K562 (cell line): ENCODE data around the gene NR1D2. TPM values are rescaled to one million over a fixed set of nuclear protein-coding genes. Genes with fewer than 3 reads are reported as not detected.
A peak's percentile ranks its signal among the peaks of the same experiment; 100 is the strongest.

Experiments
- ATAC-seq: fragments of 200-7000 bp; cut with Tn5 transposase; 3 replicates; pipeline ENCODE4 v1.9.1; 2020; ENCODE audit warnings: moderate library complexity
- BruUV-seq: library from RNA; stranded (reverse); fragments of 400-500 nt; replicated peaks from 2 replicates; lab custom pipeline; 2021; lab: Mats Ljungman, UMichigan
- CTCF ChIA-PET: fragments of 300-600 bp; formaldehyde crosslinking; extraction: SDS; loops from one replicate; lab custom pipeline; 2021; ENCODE audit warnings: low intra/inter-chr PET ratio; lab: Yijun Ruan, JAX
- POLR2A ChIA-PET: fragments of 300-600, 350-650 bp; sonication (Branson Sonifier 250); formaldehyde crosslinking; extraction: SDS; loops from one replicate; lab custom pipeline; 2021; ENCODE audit warnings: antibody characterized with exemption, inconsistent platforms; lab: Yijun Ruan, JAX
- DNase-seq, 4 experiments: peaks; one replicate each; pipeline versions ENCODE4 v3.0.0 to v3.0.0-alpha.2; 2011 to 2018; ENCODE audit warnings: low spot score in 3 of 4, mixed read lengths in 3 of 4; ENCODE audit errors: extremely low read depth in 1 of 4
- FAIRE-seq: peaks from 2 replicates; lab custom pipeline; 2011; peaks lifted over from hg19 to GRCh38; lab: Jason Lieb, UNC
- H2AFZ ChIP-seq: 2 replicates; pipeline ENCODE4 v1.6.0; 2011; ENCODE audit warnings: low read depth, low read length, control low read depth, inconsistent platforms
- H3K27ac ChIP-seq: fragments of 200-600 bp; 3 replicates; pipeline ENCODE4 v1.8.0; 2011; ENCODE audit warnings: low read depth, mild to moderate bottlenecking, control low read depth, inconsistent platforms, low read length, moderate library complexity, mixed read lengths; ENCODE audit errors: extremely low read depth
- H3K27me3 ChIP-seq, 2 experiments: fragments of 300-600 bp in 1 of 2; 2 replicates in 1 of 2; 3 replicates in 1 of 2; pipeline versions ENCODE4 v1.6.0 to v1.8.0; 2011; ENCODE audit warnings: inconsistent platforms in 2 of 2, low read length in 2 of 2, mild to moderate bottlenecking in 1 of 2, mixed read lengths in 1 of 2, moderate library complexity in 1 of 2; ENCODE audit not compliant: control insufficient read depth in 2 of 2, insufficient read depth in 2 of 2
- H3K36me3 ChIP-seq: fragments of 300-600 bp; 3 replicates; pipeline ENCODE4 v1.8.0; 2011; ENCODE audit warnings: mild to moderate bottlenecking, low read length, inconsistent platforms; ENCODE audit not compliant: control insufficient read depth, insufficient read depth
- H3K4me1 ChIP-seq, 2 experiments: fragments of 200-600 bp in 1 of 2; replicated peaks in 1 of 2; 2 replicates in 1 of 2; 3 replicates in 1 of 2; pipeline versions ENCODE4 v1.5.1 to v1.8.0; 2011; ENCODE audit warnings: inconsistent platforms in 2 of 2, low read length in 2 of 2, mild to moderate bottlenecking in 1 of 2, mixed read lengths in 1 of 2, moderate library complexity in 1 of 2; ENCODE audit not compliant: control insufficient read depth in 2 of 2, insufficient read depth in 2 of 2
- H3K4me2 ChIP-seq: 2 replicates; pipeline ENCODE4 v1.6.1; 2011; ENCODE audit warnings: low read length, control low read depth, inconsistent platforms, mixed read lengths; ENCODE audit not compliant: insufficient read depth
- H3K4me3 ChIP-seq: fragments of 200-600 bp; sonication (generic), shearing (Covaris generic); 2 replicates; pipeline ENCODE4 v1.5.1; 2016; ENCODE audit warnings: control low read depth, inconsistent platforms
- H3K79me2 ChIP-seq: fragments of 200-600 bp; 3 replicates; pipeline ENCODE4 v1.8.0; 2011; ENCODE audit warnings: low read length, inconsistent platforms; ENCODE audit not compliant: control insufficient read depth, insufficient read depth
- H3K9ac ChIP-seq, 2 experiments: 2 replicates each; pipeline versions ENCODE4 v1.6.0 to v1.6.1; 2011; ENCODE audit warnings: low read depth in 2 of 2, low read length in 2 of 2, control low read depth in 1 of 2, inconsistent platforms in 1 of 2, mild to moderate bottlenecking in 1 of 2, mixed read lengths in 1 of 2; ENCODE audit not compliant: insufficient read depth in 1 of 2
- H3K9me1 ChIP-seq: one replicate; pipeline ENCODE4 v1.6.0; 2011; ENCODE audit warnings: inconsistent platforms, mild to moderate bottlenecking, low read length, moderate library complexity; ENCODE audit not compliant: control insufficient read depth, insufficient read depth
- H3K9me3 ChIP-seq: replicated peaks from 2 replicates; pipeline ENCODE4 v1.5.1; 2011; ENCODE audit warnings: low read depth, low read length, inconsistent platforms; ENCODE audit not compliant: control insufficient read depth, insufficient read depth
- H4K20me1 ChIP-seq: replicated peaks from 2 replicates; pipeline ENCODE4 v1.6.1; 2011; ENCODE audit warnings: low read length, inconsistent platforms, mixed read lengths; ENCODE audit not compliant: control insufficient read depth, insufficient read depth
- CGGBP1 ChIP-seq: fragments of 250-450 bp; sonication (Bioruptor Pico); IDR thresholded peaks from 2 replicates; pipeline ENCODE4 v1.9.0; 2021; ENCODE audit warnings: mild to moderate bottlenecking
- DIDO1 ChIP-seq: fragments of 450-650 bp; IDR thresholded peaks from 2 replicates; pipeline ENCODE4 v1.6.1; 2016; ENCODE audit warnings: low read depth, missing biosample characterization, missing genetic modification characterization
- ILF3 ChIP-seq: fragments of 450-650 bp; IDR thresholded peaks from 2 replicates; pipeline ENCODE4 v1.6.1; 2018; ENCODE audit warnings: antibody characterized with exemption, mild to moderate bottlenecking, moderate library complexity, borderline replicate concordance
- NKRF ChIP-seq: fragments of 450-650 bp; IDR thresholded peaks from 2 replicates; pipeline ENCODE4 v1.6.1; 2016; ENCODE audit warnings: borderline replicate concordance
- PHF21A ChIP-seq: fragments of 450-650 bp; IDR thresholded peaks from 2 replicates; pipeline ENCODE4 v1.6.1; 2017; ENCODE audit warnings: low read depth, borderline replicate concordance
- POLR2A ChIP-seq: fragments of 450-650 bp; conservative IDR thresholded peaks from 2 replicates; pipeline ENCODE4 v1.6.1; 2016
- SMARCA5 ChIP-seq: fragments of 450-650 bp; IDR thresholded peaks from 2 replicates; pipeline ENCODE4 v1.6.1; 2016
- ZNF24 ChIP-seq: fragments of 450-650 bp; IDR thresholded peaks from 2 replicates; pipeline ENCODE4 v1.6.1; 2016
- ZNF445 ChIP-seq: fragments of 250-450 bp; sonication (Bioruptor Pico); IDR thresholded peaks from 2 replicates; pipeline ENCODE4 v1.4.0; 2020; ENCODE audit warnings: low read depth, mild to moderate bottlenecking, moderate library complexity
- WGBS: fragments of 100-300 bp; shearing (Covaris generic); methylation state at CpG from one replicate; pipeline ENCODE4 v1.1.6; 2016; ENCODE audit warnings: low coverage, mixed read lengths; ENCODE audit not compliant: insufficient coverage; ENCODE audit errors: missing lambda C conversion rate; 5-methylcytosine and 5-hydroxymethylcytosine counted together
- in situ Hi-C: fragments of 300-500 bp; cut with MboI; formaldehyde crosslinking; loops from 4 replicates; pipeline ENCODE4 v1.15.0; 2018; ENCODE audit warnings: inconsistent platforms, mixed read lengths
- intact Hi-C: fragments of 100-400 bp; cut with micrococcal nuclease; formaldehyde crosslinking; loops from 2 replicates; pipeline ENCODE4 v1.14.2; 2022
- polyA plus RNA-seq, 8 experiments: library from polyadenylated mRNA; depleted of rRNA in 4 of 8; stranded (reverse) in 5 of 8; unstranded in 3 of 8; fragments of >200 nt; fragmentation: Nextera tagmentation in 2 of 8; fragmentation: Illumina TruSeq in 1 of 8; extraction: Ambion mirVana in 2 of 8; extraction: Trizol in 1 of 8; gene quantifications; 2 replicates each; pipeline versions ENCODE4 v1.2.1 to v1.2.3, GENCODE V29; 2011 to 2014; ENCODE audit warnings: inconsistent platforms in 1 of 8, missing spikeins in 1 of 8
- total RNA-seq, 7 experiments: library from RNA; depleted of rRNA in 6 of 7; stranded (reverse); fragments of >200 nt in 6 of 7; fragmentation: Illumina TruSeq in 2 of 7; extraction: Trizol in 2 of 7; gene quantifications; 2 replicates each; pipeline versions ENCODE4 v1.2.1 to v1.2.3, GENCODE V29; 2011 to 2021; ENCODE audit warnings: low replicate concordance in 1 of 7
- TF ChIP-seq, protein P1 (sequence below): fragments of 250-450 bp; sonication (Bioruptor Pico); IDR thresholded peaks from 2 replicates; pipeline ENCODE4 v1.5.1; 2021; ENCODE audit warnings: mild to moderate bottlenecking

NR1D2 gene
- total and polyA plus RNA-seq, 9 of the 15 experiments (the other 6 are each of a cell fraction or from before 2014, with no cell fraction given): 1.2 to 5.5 (median 2.9) TPM

GRCh38 chr3:23993556-23994243 lies 48.6 kb downstream of the NR1D2 start:
- Histone ChIP-seq H3K4me2 (no peak overlapping the region), H3K4me1 (no peaks in the 10 kb centered on the region), H3K9me1 (no peaks in the 10 kb centered on the region), H3K27ac (no peak overlapping the region), H3K9me3 (no peaks in the 10 kb centered on the region), H3K27me3 (peaks cover 8 to 41% of the 10 kb centered on the region in 2 experiments; a peak in 4 of 5 replicates), H3K9ac (no peak overlapping the region), H4K20me1 (no peaks in the 10 kb centered on the region), H3K79me2 (no peaks in the 10 kb centered on the region), H3K36me3 (no peaks in the 10 kb centered on the region), H3K4me3 (no peak overlapping the region), H2AFZ (no peak overlapping the region)
- FAIRE-seq (no peak), DNase-seq (no peak), ATAC-seq (no peak)
- CTCF ChIA-PET: no interaction called here
- 2% methylated on average over 5 of the region's 5 CpGs for WGBS
- intact Hi-C loops (loop anchor here (10.0 kb wide), 1 partner anchor 501 kb away; the partner anchor contains the start of gene THRB), in situ Hi-C loops (loop anchor here (10.0 kb wide), 1 partner anchor 251 kb away; no protein-coding TSS in a partner anchor)
- POLR2A ChIA-PET: interaction anchor here (0.5 to 1.6 kb wide), 2 partner anchors 390 to 695 kb away, joined by 3 to 4 read pairs; no protein-coding TSS in a partner anchor
- TF ChIP-seq ILF3: no peak
- no TSS peak for BruUV-seq

DNA sequence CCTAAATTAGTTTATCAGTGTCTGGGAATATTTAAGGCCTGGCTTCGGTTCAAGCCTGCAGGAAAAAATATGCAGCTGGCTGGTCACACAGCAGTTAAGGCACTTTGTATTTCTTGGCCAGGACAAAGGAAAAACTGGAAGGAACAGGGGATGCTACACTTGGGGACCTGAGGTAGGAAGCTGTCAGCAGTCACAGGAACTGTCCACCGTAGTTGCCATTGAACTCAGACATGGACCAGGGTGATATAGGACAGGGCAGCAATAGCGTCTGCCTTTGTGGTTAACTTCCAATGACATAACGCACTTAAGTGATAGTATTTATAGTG lies 49.1 kb downstream of the NR1D2 start:
- H3K36me3 ChIP-seq: no peaks in the 10 kb centered on the region
- H4K20me1 ChIP-seq: no peaks in the 10 kb centered on the region
- intact Hi-C loops (loop anchor here (10.0 kb wide), 1 partner anchor 501 kb away; the partner anchor contains the start of gene THRB), in situ Hi-C loops (loop anchor here (10.0 kb wide), 1 partner anchor 251 kb away; no protein-coding TSS in a partner anchor)
- DNase-seq (no peak), FAIRE-seq (no peak), ATAC-seq (peak; percentile 38; the same call in 2 of the 3 replicates)
- ChIA-PET POLR2A (interaction anchor here (0.7 to 1.0 kb wide), 2 partner anchors 16 to 77 kb away, joined by 3 read pairs; partner anchors contain the start of genes NKIRAS1 and RPL15), CTCF (no interaction called here)
- H3K79me2 ChIP-seq: no peaks in the 10 kb centered on the region
- TF ChIP-seq, protein P1, sequence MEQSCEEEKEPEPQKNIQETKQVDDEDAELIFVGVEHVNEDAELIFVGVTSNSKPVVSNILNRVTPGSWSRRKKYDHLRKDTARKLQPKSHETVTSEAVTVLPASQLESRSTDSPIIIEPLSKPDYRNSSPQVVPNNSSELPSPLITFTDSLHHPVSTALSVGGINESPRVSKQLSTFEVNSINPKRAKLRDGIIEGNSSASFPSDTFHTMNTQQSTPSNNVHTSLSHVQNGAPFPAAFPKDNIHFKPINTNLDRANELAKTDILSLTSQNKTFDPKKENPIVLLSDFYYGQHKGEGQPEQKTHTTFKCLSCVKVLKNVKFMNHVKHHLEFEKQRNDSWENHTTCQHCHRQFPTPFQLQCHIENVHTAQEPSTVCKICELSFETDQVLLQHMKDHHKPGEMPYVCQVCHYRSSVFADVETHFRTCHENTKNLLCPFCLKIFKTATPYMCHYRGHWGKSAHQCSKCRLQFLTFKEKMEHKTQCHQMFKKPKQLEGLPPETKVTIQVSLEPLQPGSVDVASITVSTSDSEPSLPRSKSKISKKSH (CRISPR knock-in tag): no peak
- TF ChIP-seq ZNF24 (no peak), POLR2A (no peak), ZNF445 (CRISPR knock-in tag) (no peak), PHF21A (no peak), DIDO1 (no peak), SMARCA5 (no peak), NKRF (no peak), CGGBP1 (CRISPR knock-in tag) (no peak)
- H3K27me3 ChIP-seq: peaks cover 8 to 36% of the 10 kb centered on the region in 2 experiments; a peak in 4 of 5 replicates
- no peak overlapping the region for H3K4me3 ChIP-seq
- H3K9me3 ChIP-seq: no peaks in the 10 kb centered on the region
- no peak overlapping the region for H3K9ac ChIP-seq
- no peaks in the 10 kb centered on the region for H3K9me1 ChIP-seq
- H2AFZ ChIP-seq: no peak overlapping the region
- H3K4me1 ChIP-seq: no peaks in the 10 kb centered on the region
- no peak overlapping the region for H3K27ac ChIP-seq
- BruUV-seq: no TSS peak
- WGBS: 0% methylated on average over 4 of the region's 4 CpGs
- H3K4me2 ChIP-seq: no peak overlapping the region
